HUDEP-2 (cell line): ENCODE data around the gene SPINK7.
"Not testable (repeated sequence)": the region's sequence is repeated elsewhere in the genome, so short reads cannot be mapped to it uniquely, and the experiment has no call there.

Source experiments
- DNase-seq, 76 experiments: peaks; one replicate each; lab custom pipeline; 2025; ENCODE audit not compliant: unreplicated experiment in 76 of 76; lab: John Stamatoyannopoulos, UW

SPINK7 gene

GRCh38 chr5:148312153-148312552 lies at the start of gene SPINK7:
SPINK7 (plus strand) TSS chr5:148312423; CDS start chr5:148312484, 61 bp downstream.
- DNase-seq, result no peak

GRCh38 chr5:148267962-148268361 lies 44.3 kb upstream of the SPINK7 start:
- no peak for DNase-seq

GRCh38 chr5:148268566-148268965 lies 43.7 kb upstream of the SPINK7 start, which contains the start of gene SPINK13:
SPINK13 (plus strand) TSS chr5:148268794; CDS start chr5:148270073, 1,279 bp downstream.
- no peak for DNase-seq

- DNase-seq, result not testable (repeated sequence)
Measured at GRCh38 chr5:148275129-148275528, 37.1 kb upstream of the SPINK7 start.

- DNase-seq, result not testable (repeated sequence)
Measured at GRCh38 chr5:148280893-148281292, 31.3 kb upstream of the SPINK7 start.

- not testable (repeated sequence) for DNase-seq
Measured at GRCh38 chr5:148281336-148281735, 30.9 kb upstream of the SPINK7 start.

GRCh38 chr5:148290271-148291195 lies 21.7 kb upstream of the SPINK7 start:
- peak in 2 of 76 experiments; percentile 1 to 17 for DNase-seq

- DNase-seq, result no peak
Measured at GRCh38 chr5:148297731-148298130, 14.5 kb upstream of the SPINK7 start.

GRCh38 chr5:148306446-148306845 lies 5.8 kb upstream of the SPINK7 start:
- DNase-seq, result no peak

- DNase-seq, result no peak
Measured at GRCh38 chr5:148309019-148309418, 3.2 kb upstream of the SPINK7 start.

- DNase-seq, result no peak
Measured at GRCh38 chr5:148309746-148310145, 2.5 kb upstream of the SPINK7 start.

- DNase-seq, result no peak
Measured at GRCh38 chr5:148311484-148311883, 739 bp upstream of the SPINK7 start.

GRCh38 chr5:148314187-148314586 lies 2.0 kb downstream of the SPINK7 start:
- DNase-seq, result no peak

- no peak for DNase-seq
Measured at GRCh38 chr5:148314731-148315130, 2.5 kb downstream of the SPINK7 start.

- DNase-seq, result not testable (repeated sequence)
Measured at GRCh38 chr5:148320011-148320963, 8.1 kb downstream of the SPINK7 start.

- no peak for DNase-seq
Measured at GRCh38 chr5:148333262-148333849, 21.1 kb downstream of the SPINK7 start.

- DNase-seq, result no peak
Measured at GRCh38 chr5:148335259-148335658, 23.0 kb downstream of the SPINK7 start, which contains the start of gene SPINK9. SPINK9 (plus strand) TSS chr5:148335559; CDS start chr5:148335614, 55 bp downstream.

- no peak for DNase-seq
Measured at GRCh38 chr5:148336704-148337435, 24.6 kb downstream of the SPINK7 start.

GRCh38 chr5:148342371-148343045 lies 30.3 kb downstream of the SPINK7 start:
- DNase-seq, result no peak
